Trophoblast cell (in vitro differentiated cells and primary cell): ENCODE data around the gene AOPEP.

Source experiments
- DNase-seq, 2 donors: peaks; one replicate each; pipeline ENCODE4 v3.0.0-alpha.2; 2016
- H2AFZ ChIP-seq: 2 replicates; pipeline ENCODE4 v1.6.1; 2013; ENCODE audit warnings: low read length, moderate library complexity, mild to moderate bottlenecking; ENCODE audit not compliant: insufficient read depth, poor library complexity
- H2AK5ac ChIP-seq: 2 replicates; pipeline ENCODE4 v1.6.1; 2013; ENCODE audit warnings: mild to moderate bottlenecking, low read length
- H2BK120ac ChIP-seq: 2 replicates; pipeline ENCODE4 v1.6.1; 2013; ENCODE audit warnings: low read length, mild to moderate bottlenecking, moderate library complexity; ENCODE audit not compliant: insufficient read depth, poor library complexity
- H2BK12ac ChIP-seq: 2 replicates; pipeline ENCODE4 v1.6.1; 2013; ENCODE audit warnings: mild to moderate bottlenecking, low read length, moderate library complexity
- H2BK5ac ChIP-seq: 2 replicates; pipeline ENCODE4 v1.6.1; 2013; ENCODE audit warnings: low read length, low read depth, moderate library complexity, mild to moderate bottlenecking; ENCODE audit not compliant: poor library complexity
- H3K14ac ChIP-seq: 2 replicates; pipeline ENCODE4 v1.6.1; 2013; ENCODE audit warnings: mild to moderate bottlenecking, low read length
- H3K18ac ChIP-seq: 2 replicates; pipeline ENCODE4 v1.6.1; 2013; ENCODE audit warnings: mild to moderate bottlenecking, low read length
- H3K23ac ChIP-seq: 2 replicates; pipeline ENCODE4 v1.6.1; 2013; ENCODE audit warnings: low read length
- H3K27ac ChIP-seq: 2 replicates; pipeline ENCODE4 v1.5.1; 2013; ENCODE audit warnings: low read depth, mild to moderate bottlenecking, inconsistent platforms, low read length, moderate library complexity
- H3K27me3 ChIP-seq: 2 replicates; pipeline ENCODE4 v1.6.1; 2013; ENCODE audit warnings: inconsistent platforms, mild to moderate bottlenecking, low read length, moderate library complexity; ENCODE audit not compliant: insufficient read depth
- H3K36me3 ChIP-seq, 2 experiments: 1 replicate in 1 of 2; 2 replicates in 1 of 2; pipeline ENCODE4 v1.6.1; 2013; ENCODE audit warnings: low read length in 2 of 2, mild to moderate bottlenecking in 2 of 2, moderate library complexity in 1 of 2; ENCODE audit not compliant: insufficient read depth in 2 of 2, control insufficient read depth in 1 of 2
- H3K4ac ChIP-seq: 2 replicates; pipeline ENCODE4 v1.6.1; 2013; ENCODE audit warnings: low read depth, mild to moderate bottlenecking, low read length, moderate library complexity
- H3K4me1 ChIP-seq, 2 experiments: 1 replicate in 1 of 2; 2 replicates in 1 of 2; pipeline ENCODE4 v1.6.1; 2013; ENCODE audit warnings: low read length in 2 of 2, mild to moderate bottlenecking in 2 of 2, moderate library complexity in 1 of 2; ENCODE audit not compliant: insufficient read depth in 2 of 2, control insufficient read depth in 1 of 2
- H3K4me2 ChIP-seq: 2 replicates; pipeline ENCODE4 v1.6.1; 2013; ENCODE audit warnings: inconsistent platforms, mild to moderate bottlenecking, low read length, moderate library complexity
- H3K4me3 ChIP-seq: 2 replicates; pipeline ENCODE4 v1.5.1; 2013; ENCODE audit warnings: mild to moderate bottlenecking, low read depth, low read length, inconsistent platforms
- H3K79me1 ChIP-seq: one replicate; pipeline ENCODE4 v1.6.1; 2013; ENCODE audit warnings: low read length
- H3K79me2 ChIP-seq: 2 replicates; pipeline ENCODE4 v1.6.1; 2013; ENCODE audit warnings: low read length, mild to moderate bottlenecking; ENCODE audit not compliant: control insufficient read depth, insufficient read depth, poor library complexity
- H3K9ac ChIP-seq: 2 replicates; pipeline ENCODE4 v1.6.1; 2013; ENCODE audit warnings: mild to moderate bottlenecking, low read length
- H3K9me3 ChIP-seq: 2 replicates; pipeline ENCODE4 v1.6.1; 2013; ENCODE audit warnings: low read depth, mild to moderate bottlenecking, control low read depth, inconsistent platforms, low read length; ENCODE audit not compliant: insufficient read depth
- H4K12ac ChIP-seq: 2 replicates; pipeline ENCODE4 v1.6.1; 2013; ENCODE audit warnings: low read depth, mild to moderate bottlenecking, low read length, moderate library complexity
- H4K8ac ChIP-seq: 2 replicates; pipeline ENCODE4 v1.6.1; 2013; ENCODE audit warnings: low read depth, mild to moderate bottlenecking, low read length, moderate library complexity
- H4K91ac ChIP-seq: one replicate; pipeline ENCODE4 v1.6.1; 2013; ENCODE audit warnings: low read depth, mild to moderate bottlenecking, low read length, moderate library complexity
- WGBS: extraction: QIAGEN DNeasy Blood & Tissue Kit; methylation state at CpG from one replicate; pipeline ENCODE4 v1.1.7; 2013; ENCODE audit warnings: missing lambda C conversion rate; ENCODE audit not compliant: insufficient read length, insufficient coverage; ENCODE audit errors: extremely low coverage; 5-methylcytosine and 5-hydroxymethylcytosine counted together

AOPEP gene

GRCh38 chr9:94892675-94893074, 166.2 kb downstream of the AOPEP start:
- no peaks in the 10 kb centered on the region for H3K27me3 ChIP-seq
- H3K4me2 ChIP-seq = no peak overlapping the region
- no CpG with 5 or more reads among the region's 1 CpG for WGBS
- no peak overlapping the region for H4K12ac ChIP-seq
- H4K8ac ChIP-seq = no peak overlapping the region
- H3K14ac ChIP-seq = no peak overlapping the region
- no peak overlapping the region for H2AK5ac ChIP-seq
- H2BK5ac ChIP-seq = no peak overlapping the region
- H3K27ac ChIP-seq = no peak overlapping the region
- DNase-seq = no peak
- H2BK12ac ChIP-seq = peak overlapping the region; percentile 58
- no peak overlapping the region for H3K4me3 ChIP-seq
- no peak overlapping the region for H3K9ac ChIP-seq
- no peaks in the 10 kb centered on the region for H3K9me3 ChIP-seq
- H3K4ac ChIP-seq = no peak overlapping the region
- no peak overlapping the region for H3K23ac ChIP-seq
- H3K79me2 ChIP-seq = no peaks in the 10 kb centered on the region
- H2AFZ ChIP-seq = no peak overlapping the region
- peaks cover 0 to 1% of the 10 kb centered on the region in 2 experiments for H3K36me3 ChIP-seq
- no peak overlapping the region for H4K91ac ChIP-seq
- H3K4me1 ChIP-seq = no peaks in the 10 kb centered on the region
- H3K79me1 ChIP-seq = peaks cover 1% of the 10 kb centered on the region
- no peak overlapping the region for H2BK120ac ChIP-seq
- H3K18ac ChIP-seq = no peak overlapping the region

DNA sequence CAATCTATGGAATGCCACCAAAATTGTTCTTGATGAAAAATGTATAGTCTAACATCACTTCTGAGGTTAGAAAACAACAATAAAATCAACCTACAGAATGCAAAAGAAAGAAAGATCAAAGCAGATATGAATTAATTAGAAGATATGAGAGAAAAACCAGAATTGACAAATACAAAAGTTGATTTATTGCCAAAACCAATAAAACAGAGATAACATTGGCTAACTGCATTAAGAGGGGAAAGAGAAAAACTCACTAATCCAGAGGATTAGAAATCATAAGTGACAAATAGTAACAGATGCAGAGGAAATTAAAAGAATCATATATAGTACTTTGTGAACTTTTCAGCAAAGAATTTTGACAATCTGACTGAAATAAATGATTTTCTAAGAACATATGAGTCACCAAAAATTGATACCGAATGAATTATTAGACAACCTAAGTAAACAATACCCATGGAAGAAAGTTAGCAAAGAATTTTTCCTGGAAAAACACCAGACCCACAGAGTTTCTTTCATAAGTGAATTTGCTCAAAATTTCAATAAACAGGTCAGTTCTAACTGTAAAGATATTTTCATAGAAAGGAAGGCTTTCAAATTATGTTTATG, 167.7 kb downstream of the AOPEP start:
- Histone ChIP-seq H3K4me2 (no peak overlapping the region), H4K8ac (no peak overlapping the region), H2AK5ac (no peak overlapping the region), H3K36me3 (peaks cover 0 to 1% of the 10 kb centered on the region in 2 experiments), H2BK5ac (no peak overlapping the region), H3K14ac (no peak overlapping the region), H3K9ac (no peak overlapping the region), H3K27ac (no peak overlapping the region), H2BK12ac (no peak overlapping the region), H3K9me3 (no peaks in the 10 kb centered on the region), H4K12ac (no peak overlapping the region), H3K23ac (no peak overlapping the region), H3K79me2 (no peaks in the 10 kb centered on the region), H3K18ac (no peak overlapping the region), H4K91ac (no peak overlapping the region), H2BK120ac (no peak overlapping the region), H3K79me1 (peaks cover 1% of the 10 kb centered on the region), H3K27me3 (no peaks in the 10 kb centered on the region), H3K4me3 (no peak overlapping the region), H3K4ac (no peak overlapping the region), H2AFZ (no peak overlapping the region), H3K4me1 (no peaks in the 10 kb centered on the region)
- WGBS = no CpG with 5 or more reads among the region's 1 CpG
- no peak for DNase-seq

DNA sequence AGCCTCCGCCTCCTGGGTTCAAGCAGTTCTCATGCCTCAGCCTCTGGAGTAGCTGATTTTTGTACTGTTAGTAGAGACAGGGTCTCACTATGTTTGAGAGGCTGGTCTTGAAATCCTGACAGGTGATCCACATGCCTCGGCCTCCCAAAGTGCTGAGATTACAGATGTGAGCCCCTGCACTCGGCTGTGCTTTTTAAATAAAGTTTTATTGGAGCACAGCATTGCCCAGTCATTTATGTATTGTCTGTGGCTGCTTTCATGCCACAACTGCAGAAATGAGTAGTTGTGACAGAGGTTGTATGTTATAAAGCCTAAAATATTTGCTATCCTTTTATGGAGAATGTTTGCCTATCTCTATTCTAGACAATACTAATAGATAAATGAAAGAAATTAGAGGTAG, 169.2 kb downstream of the AOPEP start:
- Histone ChIP-seq H3K27me3 (no peaks in the 10 kb centered on the region), H3K27ac (no peak overlapping the region), H3K36me3 (no peaks in the 10 kb centered on the region), H3K4me1 (no peaks in the 10 kb centered on the region), H2BK12ac (no peak overlapping the region), H4K12ac (no peak overlapping the region), H4K91ac (peak overlapping the region; percentile 11), H3K4me2 (no peak overlapping the region), H3K9ac (no peak overlapping the region), H3K79me2 (no peaks in the 10 kb centered on the region), H3K79me1 (peaks cover 1% of the 10 kb centered on the region), H3K4me3 (no peak overlapping the region), H4K8ac (no peak overlapping the region), H3K18ac (no peak overlapping the region), H2BK5ac (no peak overlapping the region), H2BK120ac (no peak overlapping the region), H3K14ac (no peak overlapping the region), H2AFZ (no peak overlapping the region), H3K4ac (no peak overlapping the region), H3K23ac (no peak overlapping the region), H2AK5ac (no peak overlapping the region), H3K9me3 (no peaks in the 10 kb centered on the region)
- WGBS = no CpG with 5 or more reads among the region's 3 CpGs
- no peak for DNase-seq

DNA sequence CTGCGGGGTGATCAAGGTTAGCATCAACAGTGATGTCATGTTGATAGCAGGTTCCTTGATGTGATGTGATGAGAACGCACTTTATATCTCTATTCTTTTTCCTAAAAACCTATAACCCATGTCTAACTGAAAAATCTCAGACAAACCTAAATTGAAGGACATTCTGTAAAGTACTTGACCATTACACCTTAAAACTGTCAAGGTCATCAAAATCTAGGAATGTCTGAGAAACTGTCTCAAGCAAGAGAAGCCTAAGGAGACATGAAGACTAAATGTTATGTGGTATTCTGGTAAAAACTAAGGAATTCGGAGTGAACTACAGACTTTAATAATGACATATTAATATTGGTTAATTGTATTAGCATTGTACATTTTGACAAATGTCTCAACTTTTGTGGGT, 170.0 kb downstream of the AOPEP start:
- Histone ChIP-seq H2BK120ac (no peak overlapping the region), H2AK5ac (no peak overlapping the region), H2AFZ (no peak overlapping the region), H3K36me3 (no peaks in the 10 kb centered on the region), H3K4ac (no peak overlapping the region), H3K4me1 (no peaks in the 10 kb centered on the region), H3K4me2 (no peak overlapping the region), H4K91ac (no peak overlapping the region), H3K23ac (no peak overlapping the region), H3K9me3 (no peaks in the 10 kb centered on the region), H3K4me3 (no peak overlapping the region), H3K79me2 (no peaks in the 10 kb centered on the region), H3K18ac (no peak overlapping the region), H3K79me1 (peaks cover 1% of the 10 kb centered on the region), H2BK12ac (no peak overlapping the region), H2BK5ac (no peak overlapping the region), H4K12ac (no peak overlapping the region), H3K14ac (no peak overlapping the region), H3K27me3 (no peaks in the 10 kb centered on the region), H3K9ac (no peak overlapping the region), H4K8ac (no peak overlapping the region), H3K27ac (no peak overlapping the region)
- DNase-seq = no peak
- no CpG with 5 or more reads among the region's 3 CpGs for WGBS
